Cardiac fibroblast (primary cell): ENCODE measurements around the gene STPG4.
A peak's percentile ranks its signal among the peaks of the same experiment; 100 is the strongest.
"Not testable (repeated sequence)": the region's sequence is repeated elsewhere in the genome, so short reads cannot be mapped to it uniquely, and the experiment has no call there.

Source experiments
- DNase-seq, 2 donors: peaks; one replicate each; pipeline versions ENCODE4 v3.0.0 to v3.0.0-alpha.2; 2010; ENCODE audit warnings: low read depth in 2 of 2
- H3K4me3 ChIP-seq, 2 donors: replicated peaks in 1 of 2; 1 replicate in 1 of 2; 2 replicates in 1 of 2; pipeline ENCODE4 v1.5.1; 2011; ENCODE audit warnings: low read depth in 2 of 2, low read length in 2 of 2, mild to moderate bottlenecking in 2 of 2, moderate library complexity in 1 of 2
- CTCF ChIP-seq: IDR thresholded peaks from one replicate; pipeline ENCODE4 v1.5.1; 2011; ENCODE audit warnings: low read depth, mild to moderate bottlenecking, low read length, inconsistent platforms

Gene STPG4

GRCh38 chr2:47174733-47175361 lies 19.7 kb upstream of the STPG4 start:
- TF ChIP-seq CTCF = no peak
- DNase-seq = peak; percentile 63 to 67
- peak overlapping the region; percentile 74 to 93 for H3K4me3 ChIP-seq

- no peak for DNase-seq
- H3K4me3 ChIP-seq = peak overlapping the region; percentile 74 to 93
- TF ChIP-seq CTCF = no peak
Measured at GRCh38 chr2:47173986-47174732, 19.1 kb upstream of the STPG4 start.

GRCh38 chr2:47172922-47173695 lies 18.0 kb upstream of the STPG4 start:
- no peak for TF ChIP-seq CTCF
- no peak for DNase-seq
- H3K4me3 ChIP-seq = peak overlapping the region in 1 of 2 donors; percentile 93

GRCh38 chr2:47172156-47172921 lies 17.2 kb upstream of the STPG4 start:
- peak in 1 of 2 donors; percentile 42 for DNase-seq
- no peak for TF ChIP-seq CTCF
- peak overlapping the region in 1 of 2 donors; percentile 93 for H3K4me3 ChIP-seq

- no peak for DNase-seq
- H3K4me3 ChIP-seq = no peak overlapping the region
- TF ChIP-seq CTCF = no peak
Measured at GRCh38 chr2:47169784-47170183, 14.7 kb upstream of the STPG4 start.

DNA sequence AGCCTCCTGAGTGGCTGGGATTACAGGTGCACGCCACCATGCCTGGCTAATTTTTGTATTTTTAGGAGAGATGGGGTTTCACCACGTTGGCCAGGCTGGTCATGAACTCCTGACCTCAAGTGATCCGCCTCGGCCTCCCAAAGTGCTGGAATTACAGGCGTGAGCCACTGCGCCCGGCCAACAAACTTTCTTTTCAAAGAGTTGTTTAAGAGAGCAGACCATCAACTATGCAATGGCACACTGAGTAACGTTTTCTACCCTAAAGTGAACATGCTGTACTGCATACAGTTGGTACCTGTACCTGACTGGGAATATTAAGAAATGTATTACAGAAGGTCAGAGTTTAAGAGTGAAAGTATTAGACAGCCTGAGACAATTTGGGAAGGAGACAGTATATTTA lies 13.8 kb upstream of the STPG4 start:
- H3K4me3 ChIP-seq, DNase-seq: not testable (repeated sequence)
